K562 (cell line): ENCODE measurements around the gene DUSP21. TPM values are rescaled to one million over a fixed set of nuclear protein-coding genes. Genes with fewer than 3 reads are reported as not detected.

Experiments used
- CTBP1 ChIP-seq: fragments of 450-650 bp; IDR thresholded peaks from 2 replicates; pipeline ENCODE4 v1.6.1; 2016; ENCODE audit warnings: borderline replicate concordance
- ETV6 ChIP-seq, 3 experiments: fragments of 150-350 bp in 1 of 3; sonication (generic) in 1 of 3; formaldehyde crosslinking in 1 of 3; IDR thresholded peaks; 2 replicates each; pipeline versions ENCODE4 v1.6.1 to v1.8.0; 2014 to 2022; ENCODE audit warnings: borderline replicate concordance in 2 of 3, low read depth in 2 of 3, antibody characterized with exemption in 1 of 3, low read length in 1 of 3, mild to moderate bottlenecking in 1 of 3, missing genetic modification reagents in 1 of 3
- JUND ChIP-seq, 2 experiments: IDR thresholded peaks; 2 replicates in 1 of 2; 3 replicates in 1 of 2; pipeline ENCODE4 v1.6.1; 2011; ENCODE audit warnings: borderline replicate concordance in 2 of 2, low read depth in 2 of 2, low read length in 2 of 2, improper control_type of control experiment in 1 of 2, missing biosample characterization in 1 of 2, missing genetic modification characterization in 1 of 2, missing genetic modification reagents in 1 of 2
- MEIS2 ChIP-seq: fragments of 450-650 bp; IDR thresholded peaks from 2 replicates; pipeline ENCODE4 v1.6.1; 2014; ENCODE audit warnings: mild to moderate bottlenecking; ENCODE audit not compliant: partially characterized antibody
- PBX2 ChIP-seq, 2 experiments: IDR thresholded peaks in 1 of 2; conservative IDR thresholded peaks in 1 of 2; 2 replicates each; pipeline ENCODE4 v1.6.1; 2016; ENCODE audit warnings: low read depth in 2 of 2, mild to moderate bottlenecking in 1 of 2, missing compliant biosample characterization in 1 of 2, missing genetic modification characterization in 1 of 2, moderate library complexity in 1 of 2
- PKNOX1 ChIP-seq: fragments of 450-650 bp; IDR thresholded peaks from 2 replicates; pipeline ENCODE4 v1.6.1; 2016
- TEAD2 ChIP-seq: fragments of 450-650 bp; IDR thresholded peaks from 2 replicates; pipeline ENCODE4 v1.6.1; 2016; ENCODE audit warnings: missing genetic modification characterization, control low read depth, missing compliant biosample characterization
- TSC22D4 ChIP-seq: fragments of 450-650 bp; IDR thresholded peaks from 2 replicates; pipeline ENCODE4 v1.6.1; 2016; ENCODE audit warnings: missing genetic modification characterization, missing biosample characterization, control low read depth
- ZNF143 ChIP-seq: sonication (generic); formaldehyde crosslinking; IDR thresholded peaks from 2 replicates; pipeline ENCODE4 v1.9.0; 2022; ENCODE audit warnings: mild to moderate bottlenecking, missing genetic modification reagents
- ZNF717 ChIP-seq: fragments of 250-450 bp; sonication (Bioruptor Pico); IDR thresholded peaks from 2 replicates; pipeline ENCODE4 v1.5.0; 2021
- polyA plus RNA-seq, 8 experiments: library from polyadenylated mRNA; depleted of rRNA in 4 of 8; stranded (reverse) in 5 of 8; unstranded in 3 of 8; fragments of >200 nt; fragmentation: Nextera tagmentation in 2 of 8; fragmentation: Illumina TruSeq in 1 of 8; extraction: Ambion mirVana in 2 of 8; extraction: Trizol in 1 of 8; gene quantifications; 2 replicates each; pipeline versions ENCODE4 v1.2.1 to v1.2.3, GENCODE V29; 2011 to 2014; ENCODE audit warnings: inconsistent platforms in 1 of 8, missing spikeins in 1 of 8
- total RNA-seq, 7 experiments: library from RNA; depleted of rRNA in 6 of 7; stranded (reverse); fragments of >200 nt in 6 of 7; fragmentation: Illumina TruSeq in 2 of 7; extraction: Trizol in 2 of 7; gene quantifications; 2 replicates each; pipeline versions ENCODE4 v1.2.1 to v1.2.3, GENCODE V29; 2011 to 2021; ENCODE audit warnings: low replicate concordance in 1 of 7
- TF ChIP-seq, protein P1 (sequence below), 2 experiments: fragments of 450-650 bp in 1 of 2; sonication (generic) in 1 of 2; formaldehyde crosslinking in 1 of 2; IDR thresholded peaks in 1 of 2; conservative IDR thresholded peaks in 1 of 2; 2 replicates each; pipeline versions ENCODE4 v1.6.1 to v1.8.1; 2016 to 2023; ENCODE audit warnings: mild to moderate bottlenecking in 2 of 2, moderate library complexity in 2 of 2, inconsistent platforms in 1 of 2, missing genetic modification reagents in 1 of 2

DUSP21 gene
- total and polyA plus RNA-seq, 9 of the 15 experiments (the other 6 are each of a cell fraction or from before 2014, with no cell fraction given): 0.14 to 2.5 (median 1.3) TPM

GRCh38 chrX:44828008-44828605, 15.7 kb upstream of the DUSP21 start (continued):
- peak; percentile 61 for TF ChIP-seq PKNOX1
- TF ChIP-seq, protein P1, sequence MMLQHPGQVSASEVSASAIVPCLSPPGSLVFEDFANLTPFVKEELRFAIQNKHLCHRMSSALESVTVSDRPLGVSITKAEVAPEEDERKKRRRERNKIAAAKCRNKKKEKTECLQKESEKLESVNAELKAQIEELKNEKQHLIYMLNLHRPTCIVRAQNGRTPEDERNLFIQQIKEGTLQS (IDR thresholded peaks at IDR 0.05): peak; percentile 60
- TF ChIP-seq, protein P1 (CRISPR knock-in tag; conservative IDR thresholded peaks at IDR 0.05): no peak
- no peak for TF ChIP-seq CTBP1
- TF ChIP-seq TEAD2 (tag): no peak
- TF ChIP-seq PBX2 (CRISPR knock-in tag; IDR thresholded peaks at IDR 0.05; ENCODE audit: low read depth): no peak
- TF ChIP-seq PBX2 (tag; conservative IDR thresholded peaks at IDR 0.05; ENCODE audit: low read depth): 0 out of 2 replicates have a peak, but pooled peaks have one; percentile 47
- TF ChIP-seq JUND (IDR thresholded peaks at IDR 0.05; ENCODE audit: borderline replicate concordance, low read depth, low read length): peak; percentile 34; the same call in 1 of the 2 replicates
- TF ChIP-seq JUND (tag; IDR thresholded peaks at IDR 0.05; ENCODE audit: borderline replicate concordance, low read depth, low read length): peak; percentile 49; the same call in 2 of the 3 replicates
- TF ChIP-seq TSC22D4 (tag): no peak
- no peak for TF ChIP-seq ZNF143
- no peak for TF ChIP-seq ETV6 (IDR thresholded peaks at IDR 0.05; ENCODE audit: borderline replicate concordance in 1 of 2, low read depth in 2 of 2, low read length in 1 of 2)
- no peak for TF ChIP-seq ETV6 (CRISPR knock-in tag; IDR thresholded peaks at IDR 0.05; ENCODE audit: borderline replicate concordance)
- no peak for TF ChIP-seq ZNF717
- peak; percentile 78 for TF ChIP-seq MEIS2
- TF ChIP-seq, all 486 proteins: peak for 6
